Upper lobe of left lung (tissue), 4 donors: ENCODE measurements around the gene SERP2.

Source experiments
- CTCF ChIP-seq, 6 experiments: fragments of 450-650 bp in 4 of 6; fragments of 200-600 bp in 2 of 6; sonication (generic) in 2 of 6; IDR thresholded peaks; one replicate each; pipeline ENCODE4 v1.5.1; 2016 to 2019; ENCODE audit warnings: antibody characterized with exemption in 6 of 6
- POLR2A ChIP-seq, 4 donors: fragments of 450-650 bp; IDR thresholded peaks; one replicate each; pipeline ENCODE4 v1.5.1; 2016 to 2017; ENCODE audit warnings: antibody characterized with exemption in 4 of 4, mild to moderate bottlenecking in 2 of 4

- TF ChIP-seq CTCF (IDR thresholded peaks at IDR 0.05) (no peak), POLR2A (IDR thresholded peaks at IDR 0.05) (no peak)
Observed at GRCh38 chr13:44412346-44412935, 38.8 kb downstream of the SERP2 start.
